A204.1 (cell line): ENCODE results near the gene MBL2.

Experiments
- FAIRE-seq: peaks from 2 replicates; lab custom pipeline; 2012; peaks lifted over from hg19 to GRCh38; lab: Jason Lieb, UNC

Gene MBL2

DNA sequence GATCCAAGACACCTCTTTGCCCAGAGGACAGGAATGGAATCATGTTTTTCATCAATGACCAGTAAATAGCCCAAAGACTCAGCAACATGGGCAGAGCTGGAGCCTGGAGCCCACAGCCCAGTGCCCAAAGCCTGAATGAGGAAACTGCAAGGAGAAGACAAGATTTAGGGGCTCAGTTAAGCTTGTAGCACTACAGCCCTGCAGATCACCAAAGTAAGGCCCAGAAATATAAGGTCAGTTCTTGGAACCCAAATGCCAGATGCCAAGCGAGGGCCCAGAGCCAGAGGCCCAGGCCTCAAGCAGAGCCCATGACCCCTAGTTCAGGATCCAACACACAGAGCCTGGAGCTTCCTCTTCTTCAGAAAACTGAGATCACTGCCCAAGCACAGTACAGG lies 32.4 kb downstream of the MBL2 start:
- no peak for FAIRE-seq

DNA sequence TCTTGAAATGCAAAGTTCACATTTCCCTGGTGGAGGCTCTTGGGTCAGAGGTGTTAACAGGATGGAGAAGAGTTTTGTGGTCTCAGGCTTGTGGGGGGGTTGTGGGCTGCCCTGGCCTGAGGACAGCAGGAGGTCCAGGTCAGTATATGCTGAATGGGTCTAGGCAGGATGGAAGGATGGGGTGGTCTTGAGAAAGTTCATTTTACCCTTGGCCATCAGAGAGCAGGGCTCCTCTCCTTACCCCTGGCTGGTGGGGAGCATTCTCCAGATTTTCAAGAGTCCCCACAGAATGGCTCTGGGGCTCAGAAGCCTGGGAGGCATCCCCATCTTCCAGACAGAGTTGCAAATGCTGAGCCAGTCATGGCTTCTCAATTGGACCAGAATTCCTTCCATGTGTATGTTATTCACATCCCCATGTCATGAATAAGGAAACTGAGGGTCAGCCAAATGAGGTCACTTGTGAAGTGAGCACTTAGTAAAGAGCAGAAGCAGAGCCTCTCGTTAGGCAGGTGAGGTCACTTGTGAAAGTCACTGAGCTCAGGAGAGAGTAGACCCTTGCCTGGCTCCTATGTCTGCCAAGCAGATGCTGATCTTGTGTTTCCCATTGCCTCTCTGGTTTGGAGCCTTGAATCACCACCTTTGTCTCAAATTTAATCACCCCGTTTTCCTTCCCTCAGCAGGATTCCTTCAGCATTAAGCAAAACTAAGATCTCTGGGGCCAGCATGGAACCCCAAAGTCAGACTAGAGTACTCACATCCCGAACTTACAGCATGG lies 33.0 kb downstream of the MBL2 start:
- no peak for FAIRE-seq

DNA sequence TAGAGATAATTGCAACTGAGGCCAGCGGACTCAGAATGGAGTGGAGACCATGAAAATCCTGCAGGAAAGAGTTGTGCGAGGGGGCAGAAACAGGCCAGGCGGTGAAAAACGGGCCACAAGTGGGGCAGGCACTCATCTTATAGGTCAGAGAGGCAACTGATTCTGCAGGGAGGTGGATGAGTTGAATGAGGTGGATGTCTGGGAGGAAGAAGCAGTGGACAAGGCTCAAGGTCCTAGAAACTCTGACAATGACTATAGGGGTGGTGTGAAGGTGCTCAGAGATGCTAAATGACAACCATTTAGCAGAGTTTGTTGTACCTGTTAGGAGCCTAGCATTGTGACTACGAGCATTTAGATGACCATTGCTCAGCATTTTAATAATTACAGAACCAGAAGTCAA lies 33.6 kb downstream of the MBL2 start:
- FAIRE-seq, result no peak

DNA sequence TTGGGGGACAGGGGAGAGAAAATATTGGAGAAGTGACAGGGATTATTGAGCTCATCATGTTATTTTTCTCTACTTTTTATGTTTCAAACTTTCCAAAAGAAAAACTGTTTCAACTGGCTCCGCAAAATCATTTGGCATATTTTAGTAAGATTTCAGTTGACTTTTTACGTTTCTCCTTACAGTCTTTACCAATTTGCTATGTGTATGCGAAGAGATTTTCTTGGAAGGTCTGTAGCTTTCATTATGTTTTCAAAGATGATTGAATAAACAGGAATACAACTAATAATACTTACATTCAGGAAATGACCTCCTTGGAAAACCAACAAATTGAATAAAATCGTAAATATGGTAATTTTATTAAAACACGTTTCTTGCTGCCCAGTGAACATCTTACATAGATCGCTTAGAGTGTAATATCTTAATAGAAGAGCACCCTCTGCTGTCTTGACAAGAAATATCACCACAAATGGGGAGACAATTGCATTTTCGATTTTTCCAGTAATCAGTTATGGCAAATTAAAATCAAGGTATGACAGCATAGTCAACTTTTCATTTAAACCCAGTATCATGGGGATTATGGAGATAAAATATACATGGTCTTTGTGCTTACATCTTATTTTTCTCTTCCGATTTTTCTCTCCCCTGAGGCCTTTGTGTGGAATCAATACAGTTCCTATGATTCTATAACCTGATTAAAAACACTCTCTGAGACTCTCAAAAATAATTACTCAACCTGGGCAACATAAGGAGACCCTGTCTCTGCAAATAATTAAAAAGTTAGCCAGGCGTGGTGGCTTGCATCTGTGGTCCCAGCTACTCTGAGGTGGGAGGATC lies 43.1 kb downstream of the MBL2 start:
- peak; percentile 96 for FAIRE-seq

DNA sequence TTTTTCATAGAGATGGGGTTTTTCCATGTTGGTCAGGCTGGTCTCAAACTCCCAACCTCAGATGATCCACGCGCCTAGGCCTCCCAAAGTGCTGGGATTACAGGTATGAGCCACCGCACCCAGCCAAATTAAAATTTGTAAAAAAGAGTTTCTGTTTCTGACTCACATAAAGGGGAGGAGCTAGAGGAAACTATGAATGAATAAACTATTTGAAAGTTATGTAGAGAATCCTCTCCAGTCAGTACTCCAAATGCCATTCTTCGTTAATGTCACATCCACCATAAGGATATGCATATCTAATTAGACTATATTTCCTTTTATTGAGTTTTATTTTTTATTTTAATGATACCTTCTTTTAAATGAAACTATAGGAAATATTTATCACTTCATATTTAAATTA lies 52.6 kb downstream of the MBL2 start:
- no peak for FAIRE-seq
